Esophagus squamous epithelium (tissue), 5 donors: ENCODE data around the gene MED4. TPM values are rescaled to one million over a fixed set of nuclear protein-coding genes. Genes with fewer than 3 reads are reported as not detected.

Experiments used
- DNase-seq: peaks from one replicate; lab custom pipeline; 2025; lab: John Stamatoyannopoulos, UW
- H3K27ac ChIP-seq, 4 donors: fragments of 200-600 bp; sonication (generic); one replicate each; pipeline ENCODE4 v1.5.1; 2016 to 2019; ENCODE audit warnings: mild to moderate bottlenecking in 1 of 4
- H3K27me3 ChIP-seq, 4 donors: fragments of 200-600 bp; sonication (generic); 1 replicate in 3 of 4; 2 replicates in 1 of 4; pipeline versions ENCODE4 v1.5.1 to v1.6.0; 2017 to 2021; ENCODE audit warnings: antibody characterized with exemption in 1 of 4
- H3K36me3 ChIP-seq, 3 donors: fragments of 200-600 bp; sonication (generic); one replicate each; pipeline ENCODE4 v1.5.1; 2016 to 2019
- H3K4me1 ChIP-seq, 3 donors: fragments of 200-600 bp; sonication (generic); one replicate each; pipeline ENCODE4 v1.5.1; 2017 to 2019
- H3K4me3 ChIP-seq, 4 donors: fragments of 200-600 bp; sonication (generic); 1 replicate in 3 of 4; 2 replicates in 1 of 4; pipeline ENCODE4 v1.5.1; 2016 to 2019; ENCODE audit warnings: mild to moderate bottlenecking in 2 of 4, moderate library complexity in 1 of 4
- H3K9me3 ChIP-seq, 3 donors: fragments of 200-600 bp; sonication (generic); one replicate each; pipeline ENCODE4 v1.5.1; 2016 to 2019
- CTCF ChIP-seq, 6 experiments: fragments of 450-650 bp in 4 of 6; fragments of 200-600 bp in 2 of 6; sonication (generic) in 2 of 6; IDR thresholded peaks; one replicate each; pipeline ENCODE4 v1.5.1; 2016 to 2019; ENCODE audit warnings: antibody characterized with exemption in 6 of 6, mild to moderate bottlenecking in 4 of 6, moderate library complexity in 4 of 6
- POLR2A ChIP-seq, 4 donors: fragments of 450-650 bp; IDR thresholded peaks; one replicate each; pipeline ENCODE4 v1.6.1; 2017; ENCODE audit warnings: antibody characterized with exemption in 4 of 4, mild to moderate bottlenecking in 4 of 4, moderate library complexity in 3 of 4
- WGBS, 2 donors: methylation state at CpG; one replicate each; pipeline ENCODE4 v1.1.5; 2018; 5-methylcytosine and 5-hydroxymethylcytosine counted together
- intact Hi-C: fragments of 100-400 bp; cut with DNase I; formaldehyde crosslinking; loops from one replicate; pipeline ENCODE4 v1.15.0; 2022
- total RNA-seq, 4 donors: library from RNA; depleted of rRNA; stranded (reverse); fragments of >200 nt; gene quantifications; one replicate each; pipeline ENCODE4 v1.1.0, GENCODE V29; 2016
- donor health status: DM: yes; HTN: yes; CAD: no.

Gene MED4
- total RNA-seq, 4 donors from 2014 or later: 21.5 to 39.9 (median 32.3) TPM

- H3K9me3 ChIP-seq: no peaks in the 10 kb centered on the region
- intact Hi-C loops: no loop called here
- no peak for DNase-seq
- no peaks in the 10 kb centered on the region for H3K27me3 ChIP-seq
- H3K36me3 ChIP-seq: no peaks in the 10 kb centered on the region
- peak overlapping the region; percentile 85 to 95 (median 92) for H3K27ac ChIP-seq
- TF ChIP-seq POLR2A (IDR thresholded peaks at IDR 0.05) (no peak), CTCF (IDR thresholded peaks at IDR 0.05) (no peak)
- H3K4me3 ChIP-seq: peak overlapping the region; percentile 78 to 98 (median 93)
- 0% methylated on average over 11 to 13 of the region's 14 CpGs for WGBS, 2 donors
- peaks cover 6 to 51% (median 16%) of the 10 kb centered on the region in 3 donors for H3K4me1 ChIP-seq
Measured at GRCh38 chr13:48094404-48094780, 512 bp downstream of the MED4 start.

- Histone ChIP-seq H3K36me3 (no peaks in the 10 kb centered on the region), H3K27ac (peak overlapping the region in 1 of 4 donors; percentile 95), H3K4me1 (peaks cover 6 to 59% (median 16%) of the 10 kb centered on the region in 3 donors), H3K4me3 (peak overlapping the region in 3 of 4 donors; percentile 78 to 97 (median 89)), H3K9me3 (no peaks in the 10 kb centered on the region), H3K27me3 (no peaks in the 10 kb centered on the region)
- WGBS, 2 donors: 53 to 61% methylated on average over 9 of the region's 9 CpGs
- intact Hi-C loops: no loop called here
- DNase-seq: no peak
- TF ChIP-seq POLR2A (IDR thresholded peaks at IDR 0.05): no peak
- TF ChIP-seq CTCF (IDR thresholded peaks at IDR 0.05): no peak
Measured at GRCh38 chr13:48093588-48093987, 1.3 kb downstream of the MED4 start.

- Histone ChIP-seq H3K4me3 (no peak overlapping the region), H3K27ac (no peak overlapping the region), H3K9me3 (no peaks in the 10 kb centered on the region), H3K36me3 (peaks cover 0 to 59% (median 4%) of the 10 kb centered on the region in 3 donors), H3K27me3 (no peaks in the 10 kb centered on the region), H3K4me1 (peaks cover 0 to 30% (median 2%) of the 10 kb centered on the region in 3 donors)
- intact Hi-C loops: no loop called here
- 57 to 78% methylated on average over 2 of the region's 2 CpGs for WGBS, 2 donors
- DNase-seq: no peak
- TF ChIP-seq POLR2A (IDR thresholded peaks at IDR 0.05): no peak
- no peak for TF ChIP-seq CTCF (IDR thresholded peaks at IDR 0.05)
Measured at GRCh38 chr13:48086272-48086671, 8.6 kb downstream of the MED4 start.

- no peak for TF ChIP-seq CTCF (IDR thresholded peaks at IDR 0.05)
- WGBS, 2 donors: 93 to 94% methylated on average over 4 of the region's 4 CpGs
- Histone ChIP-seq H3K9me3 (no peaks in the 10 kb centered on the region), H3K36me3 (peaks cover 11 to 93% (median 34%) of the 10 kb centered on the region in 3 donors), H3K27ac (no peak overlapping the region), H3K4me1 (no peaks in the 10 kb centered on the region), H3K27me3 (no peaks in the 10 kb centered on the region), H3K4me3 (no peak overlapping the region)
- DNase-seq: no peak
- intact Hi-C loops: no loop called here
Measured at GRCh38 chr13:48081739-48082138, 13.2 kb downstream of the MED4 start.

GRCh38 chr13:48078251-48078656 is 16.6 kb downstream of the MED4 start:
- Histone ChIP-seq H3K27ac (no peak overlapping the region), H3K27me3 (no peaks in the 10 kb centered on the region), H3K36me3 (peaks cover 11 to 100% (median 38%) of the 10 kb centered on the region in 3 donors), H3K4me1 (no peaks in the 10 kb centered on the region), H3K4me3 (no peak overlapping the region), H3K9me3 (peaks cover 0 to 1% (median 0%) of the 10 kb centered on the region in 3 donors)
- 50% methylated on average over 2 of the region's 2 CpGs for WGBS, 2 donors
- no peak for DNase-seq
- TF ChIP-seq POLR2A (IDR thresholded peaks at IDR 0.05) (no peak), CTCF (IDR thresholded peaks at IDR 0.05) (peak in 3 of 6 experiments; percentile 14 to 48 (median 22))
- intact Hi-C loops: no loop called here
